ENCODE results near the gene ERC2.

Gene ERC2

DNA sequence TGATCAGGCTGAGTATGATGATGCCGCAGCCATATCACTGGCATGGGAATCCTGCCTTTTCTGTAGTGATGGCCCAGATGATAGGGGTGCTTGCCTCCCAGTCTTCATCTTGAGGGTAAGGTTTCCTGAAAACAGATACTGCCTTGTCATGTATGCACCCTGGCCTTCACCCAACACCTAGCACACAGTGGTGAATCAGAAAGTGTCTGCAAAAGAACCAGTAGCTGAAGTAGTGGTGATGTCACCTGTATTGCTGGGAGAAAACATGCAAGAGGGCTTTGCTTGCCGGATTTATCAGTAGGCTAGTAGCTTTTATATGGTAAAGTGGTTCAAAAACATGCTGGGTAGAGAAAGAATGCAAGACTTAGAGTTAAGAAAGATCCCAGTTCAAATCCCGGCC, 561.4 kb downstream of the ERC2 start:
- ATAC-seq, result no peak

DNA sequence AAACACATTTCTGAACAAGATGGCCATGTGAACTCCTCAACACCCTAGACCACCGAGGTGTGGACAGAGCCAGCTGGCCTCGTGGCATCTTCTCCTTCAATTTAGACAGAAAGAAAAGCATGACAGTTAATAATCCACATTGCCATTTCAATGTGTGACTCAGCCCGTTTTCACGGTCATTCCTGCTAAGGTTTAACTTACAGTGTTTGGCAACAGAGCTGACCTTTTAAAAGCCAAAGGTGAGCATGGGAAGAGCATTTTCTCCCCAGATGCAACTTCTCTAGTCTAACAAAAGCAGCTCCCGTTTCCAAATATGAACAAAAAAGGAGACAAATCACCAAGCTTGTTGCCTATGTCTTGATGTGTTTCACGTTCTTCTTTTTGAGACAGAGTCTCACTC, 563.6 kb downstream of the ERC2 start:
- no peak for ATAC-seq

DNA sequence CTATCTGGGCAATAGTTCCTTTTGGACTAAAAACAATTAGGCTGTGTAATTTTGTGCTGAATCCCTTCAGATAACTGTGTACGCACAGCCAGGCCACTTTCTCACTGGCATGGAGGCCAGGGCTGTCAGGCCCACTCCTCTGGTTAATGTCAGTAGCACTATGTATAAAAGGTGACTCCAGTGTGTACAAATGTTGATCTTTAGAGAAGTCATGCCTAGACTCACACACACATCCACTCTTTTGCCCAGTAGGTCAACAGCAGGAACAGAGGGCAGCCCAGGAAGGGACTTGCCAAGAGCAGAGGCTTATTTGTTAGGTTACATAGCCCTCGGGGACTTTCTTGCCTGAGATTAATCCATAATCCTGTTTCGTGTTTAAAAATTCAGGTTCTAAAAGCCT, 564.6 kb downstream of the ERC2 start:
- no peak for ATAC-seq

DNA sequence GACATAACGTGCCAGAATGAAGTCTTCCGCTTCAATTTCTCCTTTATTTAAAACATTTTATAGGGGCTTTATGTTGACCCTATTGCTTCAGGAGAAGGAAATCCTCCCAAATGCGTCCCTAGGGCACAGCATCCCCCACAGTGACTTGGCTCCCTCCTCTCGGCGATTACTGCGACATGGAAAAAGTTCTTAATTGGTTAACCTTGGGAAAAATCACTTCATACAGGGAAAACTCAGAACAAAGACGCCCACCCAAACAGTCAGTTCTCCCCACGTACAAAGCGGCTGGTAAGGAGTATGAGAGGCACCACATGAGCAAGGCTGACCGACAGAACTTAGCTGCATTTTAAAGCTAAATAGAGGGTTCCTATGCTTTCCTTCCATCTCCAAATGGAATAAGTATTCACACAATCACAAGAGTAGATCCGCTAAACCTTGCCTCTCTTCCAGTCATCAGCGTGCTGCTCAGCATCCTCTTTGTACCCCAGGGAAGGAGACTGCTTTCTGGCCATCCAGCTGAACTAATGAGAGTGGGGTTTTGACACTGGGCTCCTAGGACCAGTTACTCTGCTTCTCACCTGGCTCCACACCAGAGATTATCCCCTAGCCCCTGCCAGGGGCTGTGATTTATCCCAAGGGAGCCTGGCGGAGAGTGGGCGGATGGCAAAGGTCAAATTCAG, 565.9 kb downstream of the ERC2 start:
- no peak for ATAC-seq

DNA sequence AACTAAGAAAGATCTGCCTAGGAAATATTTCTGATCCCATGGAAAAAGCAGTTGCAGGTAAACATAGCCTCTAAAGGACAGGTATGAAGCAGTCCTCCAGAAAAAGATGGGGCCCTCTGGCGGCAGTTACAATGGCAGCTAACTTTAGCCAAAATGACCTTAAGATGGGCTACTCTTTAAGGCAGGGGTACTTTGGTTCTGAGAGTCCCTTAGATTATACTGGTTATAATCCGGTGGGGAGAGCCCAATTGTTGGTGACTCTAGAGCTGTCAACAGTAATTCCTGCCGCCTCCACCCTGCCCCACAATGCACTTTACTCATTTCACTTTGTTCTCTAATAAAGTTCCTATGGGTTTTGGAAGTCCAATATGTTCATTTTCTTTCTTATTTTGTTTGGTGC, 568.4 kb downstream of the ERC2 start:
- ATAC-seq, result no peak

DNA sequence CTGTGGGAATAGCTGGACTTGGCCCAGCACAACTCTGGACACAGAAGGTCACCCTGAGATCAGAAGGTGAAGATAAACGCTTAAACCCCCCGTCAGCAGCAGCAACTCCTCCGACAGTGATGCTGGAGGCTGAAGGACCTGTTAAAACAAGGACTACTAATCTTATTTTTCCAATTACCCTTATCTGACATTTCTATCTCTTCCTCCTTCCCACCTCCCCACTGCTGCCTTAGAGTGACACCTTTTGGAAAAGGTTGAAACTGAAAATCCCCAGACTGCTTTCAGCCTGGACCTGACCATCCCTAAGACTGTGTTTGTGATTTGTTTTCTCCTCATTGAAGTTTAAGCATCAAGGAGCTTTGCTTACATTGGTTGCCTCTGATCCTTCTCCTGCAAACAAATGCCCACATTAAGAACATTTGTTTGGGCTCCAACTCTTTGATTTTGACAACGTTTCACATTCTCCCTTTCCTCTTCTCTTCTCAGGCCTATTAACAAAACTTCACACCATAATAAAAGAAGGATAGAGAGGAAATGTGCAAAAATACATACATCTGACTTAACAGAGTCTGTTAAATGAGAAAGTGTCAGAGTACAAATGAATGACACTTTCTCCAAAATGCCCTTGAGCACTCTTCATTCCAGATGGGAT, 570.6 kb downstream of the ERC2 start:
- no peak for ATAC-seq

DNA sequence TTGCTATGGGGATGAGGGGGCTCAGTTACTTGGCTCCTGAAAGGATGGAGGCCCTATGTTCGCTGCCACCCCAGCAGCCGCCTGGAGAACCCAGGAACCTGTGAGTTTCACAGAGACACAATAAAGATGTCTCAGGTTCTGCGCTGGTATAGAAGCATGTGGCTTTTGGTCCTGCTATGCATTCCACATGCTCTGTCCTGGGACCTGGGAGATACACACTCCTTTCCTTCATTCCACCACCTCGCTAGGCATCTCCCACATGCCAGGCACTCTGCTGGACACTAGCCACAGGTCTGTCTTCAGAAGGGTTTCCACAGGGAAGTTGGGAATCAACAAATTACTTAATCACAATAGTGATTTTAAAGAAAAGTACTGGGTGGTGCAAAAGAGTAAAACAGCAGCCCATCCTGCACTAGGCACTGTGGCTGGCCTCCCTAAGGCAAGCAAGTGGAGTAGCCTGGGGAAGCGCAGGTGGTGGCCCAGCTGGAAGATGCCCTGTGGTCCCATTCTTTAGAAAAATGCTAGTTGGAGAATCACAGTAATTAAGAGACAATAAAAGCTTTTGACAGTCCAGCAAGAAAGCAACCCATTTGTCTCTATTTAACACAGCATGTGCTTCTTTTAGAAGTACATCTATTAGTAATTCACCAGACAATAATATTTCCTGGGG, 572.2 kb downstream of the ERC2 start:
- ATAC-seq, result no peak

DNA sequence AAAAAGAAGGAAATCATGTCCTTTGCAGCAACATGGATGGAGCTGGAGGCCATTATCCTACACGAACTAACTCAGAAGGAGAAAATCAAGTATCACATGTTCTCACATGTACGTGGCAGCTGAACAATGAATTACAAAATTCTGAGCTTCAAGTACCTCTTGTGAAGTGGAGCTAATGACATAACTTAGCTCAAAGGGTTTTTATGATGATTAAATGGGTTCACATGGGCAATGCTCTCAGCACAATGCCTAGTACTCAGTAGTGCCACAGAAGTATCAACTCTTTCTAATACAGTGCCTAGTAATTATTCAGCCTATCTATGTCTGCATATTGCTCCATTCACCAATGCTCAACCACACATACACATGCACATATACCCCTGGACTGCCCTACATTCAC, 573.7 kb downstream of the ERC2 start:
- ATAC-seq, result no peak

DNA sequence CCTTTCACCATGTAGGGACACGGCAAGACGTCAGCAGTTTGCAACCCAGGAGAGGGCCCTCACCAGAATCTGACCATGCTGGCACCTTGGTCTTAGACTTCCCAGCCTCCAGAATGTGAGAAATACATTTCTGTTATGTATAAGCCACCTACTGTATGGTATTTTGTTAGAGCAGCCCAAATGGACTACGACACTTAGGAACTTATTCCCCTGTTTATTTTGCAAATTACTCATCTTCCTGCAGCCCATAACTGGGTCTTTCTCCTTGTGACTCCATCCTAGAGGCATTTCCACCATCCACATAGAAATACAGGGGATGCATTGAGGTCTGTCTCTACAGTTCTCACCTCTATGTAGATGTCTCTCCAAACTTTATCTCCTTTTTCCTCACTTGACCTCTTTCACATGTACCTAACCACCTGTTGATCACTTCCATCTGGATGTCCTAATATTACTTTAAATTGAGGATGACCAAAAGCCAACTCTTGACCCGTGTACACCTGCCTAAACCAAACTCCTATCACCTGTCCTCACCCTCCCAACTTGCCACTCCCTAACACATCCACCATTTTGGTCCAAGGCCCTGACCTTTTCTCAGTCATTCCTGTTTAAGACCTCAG, 575.1 kb downstream of the ERC2 start:
- no peak for ATAC-seq

DNA sequence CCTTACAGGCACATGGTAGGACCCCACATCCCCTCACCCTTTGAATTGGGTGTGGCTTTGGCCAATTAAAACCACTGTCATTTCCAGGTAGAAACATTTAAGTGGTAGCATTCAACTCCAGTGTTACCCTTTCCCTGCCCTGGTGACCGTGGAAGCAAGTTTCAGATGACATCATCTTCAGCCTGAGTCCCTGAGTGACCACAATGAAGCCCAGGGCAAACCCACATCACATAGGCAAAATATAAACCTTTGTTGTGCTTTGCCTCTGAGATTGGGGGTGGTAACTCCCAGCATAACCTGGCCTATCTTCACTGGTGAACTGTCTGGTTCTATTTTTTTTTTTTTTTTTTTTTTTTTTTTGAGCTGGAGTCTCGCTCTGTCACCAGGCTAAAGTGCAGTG, 577.2 kb downstream of the ERC2 start:
- ATAC-seq, result no peak

DNA sequence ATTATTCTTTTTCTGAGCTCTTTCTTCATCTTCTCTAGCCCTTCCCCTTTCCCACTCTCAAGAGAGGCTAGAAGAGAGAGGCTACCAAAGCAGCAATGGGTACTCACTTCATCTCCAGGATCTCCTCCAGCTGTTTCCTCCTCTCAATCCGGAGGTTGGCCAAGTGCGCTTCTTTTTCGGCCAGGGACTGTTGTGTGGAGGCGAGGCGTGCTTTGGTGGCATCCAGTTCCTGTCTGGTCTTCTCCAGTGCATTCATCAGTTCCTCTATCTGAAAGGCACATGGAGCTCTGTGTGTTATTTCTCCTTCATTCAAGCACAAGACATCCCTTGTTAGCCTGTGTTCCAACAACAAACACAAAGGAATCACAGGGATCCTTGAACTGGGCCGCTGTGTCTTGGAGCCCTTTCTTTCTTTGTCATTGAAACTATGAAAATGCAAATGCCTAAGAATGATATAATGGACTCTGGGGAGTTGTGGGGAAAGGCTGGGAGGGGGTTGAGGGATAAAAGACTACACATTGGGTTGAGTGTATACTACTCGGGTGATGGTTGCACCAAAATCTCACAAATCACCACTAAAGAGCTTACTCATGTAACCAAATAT, 579.9 kb downstream of the ERC2 start:
- ATAC-seq, result no peak

DNA sequence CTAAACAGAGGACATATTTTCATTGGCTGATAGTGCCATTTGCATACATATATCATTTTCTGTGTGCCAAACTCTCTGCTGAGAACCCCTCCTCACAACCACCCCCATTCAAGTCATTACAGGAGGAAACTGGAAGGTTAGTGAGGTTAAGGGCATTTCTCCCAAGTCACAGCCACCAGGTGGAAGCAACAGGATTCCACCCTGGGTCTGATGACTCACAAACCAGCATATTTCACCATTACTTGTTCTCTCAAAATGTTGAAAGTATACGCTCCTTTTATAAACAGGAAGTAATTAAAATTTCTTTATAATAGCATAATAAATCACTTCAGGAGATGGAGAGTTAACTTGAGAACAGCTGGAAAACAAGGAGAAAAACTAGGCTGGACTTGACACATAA, 582.5 kb downstream of the ERC2 start:
- no peak for ATAC-seq

DNA sequence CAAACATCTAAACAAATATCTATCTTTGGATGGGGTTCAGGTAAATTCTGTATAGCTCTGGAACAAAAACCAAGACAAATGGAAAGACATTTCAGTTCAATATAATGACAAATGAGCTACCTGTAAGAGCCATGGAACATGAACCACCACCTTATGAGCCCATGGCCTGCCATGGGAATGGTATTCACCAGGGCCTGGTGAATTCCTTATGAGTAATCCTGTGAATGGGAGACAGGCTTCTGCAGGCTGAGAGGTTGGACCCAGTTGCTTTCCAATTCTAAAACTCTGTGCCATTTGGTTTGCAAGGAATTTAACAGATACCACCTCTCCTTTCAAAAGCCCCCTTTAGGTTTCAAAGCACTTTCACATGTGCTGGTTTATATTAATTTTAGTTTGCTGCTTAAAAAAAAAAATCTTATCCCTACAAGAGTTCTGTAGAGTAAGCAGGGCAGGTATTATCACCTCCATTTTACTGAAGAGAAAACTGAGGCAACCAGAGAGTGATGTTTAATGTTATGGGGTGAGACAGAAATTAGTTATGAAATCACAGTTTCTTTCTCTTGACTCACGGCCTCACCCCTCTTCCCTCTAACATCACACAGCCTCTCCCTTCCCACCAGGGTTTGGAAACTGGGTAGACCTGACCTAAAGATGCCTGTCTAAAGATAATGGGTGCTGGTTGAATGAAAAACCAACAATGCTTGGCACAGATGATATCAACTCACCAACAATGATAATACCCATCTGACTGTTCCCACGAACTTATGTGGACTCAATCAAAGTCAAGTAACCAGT, 583.6 kb downstream of the ERC2 start:
- ATAC-seq, result no peak

DNA sequence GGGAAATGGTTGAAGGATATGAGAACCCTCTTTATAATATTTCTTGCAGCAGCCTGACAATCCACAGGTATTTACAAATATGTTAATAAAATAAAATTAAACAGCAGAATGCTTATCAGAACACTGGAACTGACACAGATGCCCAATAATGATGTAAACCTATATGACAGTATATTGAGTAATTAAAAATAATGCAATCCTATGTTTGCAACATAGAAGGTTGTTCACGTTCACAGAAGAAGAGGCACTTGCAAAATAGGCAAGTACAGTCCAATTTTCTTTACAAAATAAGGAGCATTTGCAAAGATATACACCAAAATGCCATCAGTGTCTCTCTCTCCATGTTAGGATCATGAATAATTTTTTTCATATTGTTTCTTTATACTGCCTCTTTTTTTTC, 584.2 kb downstream of the ERC2 start:
- ATAC-seq, result no peak

DNA sequence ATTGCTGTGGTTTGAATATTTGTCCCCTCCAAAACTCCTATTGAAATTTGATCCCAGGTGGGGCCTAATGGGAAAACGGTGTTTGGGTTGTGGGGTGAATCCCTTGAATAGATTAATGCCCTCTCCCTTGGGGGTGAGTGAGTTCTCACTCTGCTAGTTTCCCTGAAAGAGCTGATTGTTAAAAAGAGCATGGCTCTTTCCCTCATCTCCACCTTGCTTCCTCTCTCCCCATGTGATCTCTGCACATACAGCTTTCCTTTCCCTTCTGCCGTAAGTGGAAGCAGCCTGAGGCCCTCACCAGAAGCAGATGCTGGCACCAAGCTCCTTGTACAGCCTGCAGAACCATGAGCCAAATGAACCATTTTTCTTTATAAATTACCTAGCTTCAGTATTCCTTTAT, 586.3 kb downstream of the ERC2 start:
- ATAC-seq, result no peak

DNA sequence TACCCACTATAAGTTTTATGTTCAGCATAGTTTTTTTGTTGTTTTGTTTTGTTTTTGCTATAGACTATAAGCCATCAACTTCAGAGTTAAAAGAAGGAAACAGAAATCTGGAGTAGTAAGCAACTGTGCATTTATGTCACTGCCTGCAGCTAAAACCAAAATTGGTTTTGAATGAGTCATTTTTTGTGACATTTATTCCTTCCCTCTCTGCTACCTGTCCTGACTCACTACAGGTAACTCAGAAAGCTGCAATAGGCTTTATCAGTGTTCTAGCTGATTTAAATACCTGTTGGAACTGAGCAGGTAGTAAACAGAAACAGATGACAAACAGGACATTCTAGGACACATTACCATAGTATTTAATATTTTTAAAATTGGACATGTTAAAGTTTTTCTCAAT, 587.9 kb downstream of the ERC2 start:
- no peak for ATAC-seq

DNA sequence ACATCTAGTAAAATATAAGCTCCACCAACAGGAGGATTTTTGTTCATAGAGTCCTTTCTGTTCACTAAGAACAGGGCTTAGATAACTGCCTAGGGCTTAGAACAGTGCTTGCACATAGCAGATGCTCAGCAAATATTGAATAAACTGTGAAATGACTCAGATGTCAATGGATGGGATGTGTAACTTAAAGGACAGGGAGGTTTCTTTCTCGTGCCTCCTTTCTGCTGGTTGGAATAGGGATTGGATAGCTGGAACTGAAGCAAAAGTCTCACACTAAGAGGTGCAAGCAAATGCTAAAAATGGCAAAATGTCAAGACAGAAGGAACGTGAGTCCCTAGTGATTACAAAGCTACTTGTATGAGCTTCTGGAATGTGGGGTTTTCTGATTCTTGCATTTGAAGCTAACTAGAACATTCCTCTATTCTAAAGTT, 588.4 kb downstream of the ERC2 start:
- ATAC-seq, result no peak

DNA sequence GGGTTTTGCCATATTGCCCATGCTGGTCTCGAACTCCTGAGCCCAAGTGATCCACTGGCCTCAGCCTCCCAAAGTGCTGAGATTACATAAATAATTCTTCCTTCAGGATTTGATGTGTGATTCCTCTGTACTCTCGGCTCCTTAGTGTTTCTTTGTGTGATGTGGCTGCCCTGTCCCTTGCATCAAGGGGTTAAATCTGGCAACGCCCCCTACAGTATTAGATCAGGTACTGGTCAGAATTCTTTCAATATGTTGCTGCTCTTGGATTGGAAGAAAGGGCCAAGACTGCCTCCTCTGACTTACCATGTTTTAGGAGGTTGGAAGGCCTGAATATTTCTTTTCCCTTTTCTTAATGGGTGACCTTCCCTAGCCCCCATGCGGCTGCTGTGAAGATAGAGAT, 590.6 kb downstream of the ERC2 start:
- ATAC-seq, result no peak

DNA sequence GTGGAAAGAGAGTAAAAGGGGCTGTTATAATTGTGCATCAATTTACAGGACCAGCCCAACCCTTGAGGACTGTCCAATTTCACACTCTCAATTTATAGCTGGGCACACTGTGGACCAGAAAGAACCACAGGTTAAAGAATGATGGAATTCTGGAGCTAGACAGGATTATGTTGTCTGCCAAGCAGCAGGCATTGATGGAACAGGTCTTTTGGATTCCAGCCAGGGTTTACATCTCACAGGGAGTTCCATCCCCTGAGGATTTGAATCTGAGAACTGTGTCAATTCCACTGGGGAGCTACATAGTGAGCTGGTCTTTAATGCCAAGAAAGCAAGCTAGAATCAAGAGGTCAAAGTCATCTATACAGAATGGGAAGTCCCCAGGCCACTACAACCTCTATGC, 591.7 kb downstream of the ERC2 start:
- no peak for ATAC-seq

DNA sequence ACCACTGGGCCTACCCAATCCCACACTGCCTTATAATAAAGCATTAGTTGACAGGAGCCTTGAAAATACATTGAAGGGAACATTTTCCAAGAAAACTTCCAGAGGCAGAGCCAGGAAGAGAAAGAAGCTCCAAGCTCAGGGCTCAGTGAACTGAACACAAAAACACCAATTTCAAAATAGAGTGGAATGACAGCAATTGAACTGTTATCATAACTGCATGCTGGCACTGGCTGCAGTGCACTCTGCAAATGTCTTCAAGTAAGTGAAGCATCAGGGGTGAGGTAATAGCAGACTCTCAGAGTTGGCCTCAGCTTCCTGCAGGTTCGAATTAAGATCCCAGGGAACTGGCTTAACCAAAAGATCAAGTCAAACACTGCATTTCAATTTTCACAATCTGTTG, 593.2 kb downstream of the ERC2 start:
- no peak for ATAC-seq

DNA sequence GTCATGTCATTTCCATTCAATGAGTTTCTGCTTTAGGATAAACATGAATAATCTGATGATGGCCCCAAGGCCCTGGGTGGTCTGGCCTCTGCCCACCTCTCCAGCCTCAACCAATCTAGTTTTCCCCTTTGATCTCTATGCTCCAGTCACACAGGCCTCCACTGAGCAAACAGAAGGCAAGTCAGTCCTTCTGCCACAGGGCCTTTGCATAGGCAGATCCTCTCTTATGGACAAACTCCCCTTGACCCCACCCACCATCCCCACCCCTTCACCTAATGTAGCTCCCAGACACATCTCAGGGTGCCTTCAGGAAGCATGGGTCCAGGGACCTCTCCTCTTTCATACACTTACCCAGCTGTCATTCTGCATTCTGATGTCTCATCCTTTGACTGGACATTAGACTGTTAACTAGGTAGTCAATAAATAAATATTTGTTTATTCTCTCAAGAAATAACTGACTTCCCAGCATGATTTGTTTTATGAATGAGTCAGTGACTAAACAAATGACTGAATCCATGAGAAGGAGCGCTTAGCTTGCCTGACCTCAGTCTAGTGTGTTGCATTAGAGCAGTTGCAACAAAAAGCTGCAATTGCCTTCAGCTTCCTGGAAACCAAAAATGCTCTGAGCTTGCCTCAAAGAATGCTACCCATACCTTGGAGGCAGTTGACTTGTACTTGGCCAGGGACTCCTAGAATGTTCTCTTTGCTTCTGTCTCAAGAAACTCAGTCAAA, 594.6 kb downstream of the ERC2 start:
- no peak for ATAC-seq

DNA sequence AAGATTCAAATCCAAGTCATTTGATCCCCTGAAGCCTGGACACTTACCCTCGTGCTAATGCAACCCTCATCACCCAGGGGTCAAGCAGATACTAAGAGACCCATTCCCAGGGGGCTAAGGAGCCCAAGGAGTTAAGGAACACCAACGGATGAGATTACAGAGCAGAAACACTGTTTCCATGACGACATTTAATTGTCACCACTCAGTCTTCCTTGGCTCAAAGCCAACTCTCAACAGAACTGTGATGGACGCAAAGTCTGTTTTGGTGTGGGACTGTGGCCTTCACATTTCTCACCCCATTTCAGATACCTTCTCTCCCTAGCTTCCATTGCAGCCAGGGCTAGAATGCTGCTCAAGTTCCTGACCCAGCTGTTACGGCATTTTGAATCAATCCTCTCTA, 597.7 kb downstream of the ERC2 start:
- ATAC-seq, result no peak
